Measurements from ENCODE around the gene TMPRSS3. TPM values are rescaled to one million over a fixed set of nuclear protein-coding genes. Genes with fewer than 3 reads are reported as not detected.

Gene TMPRSS3
- total RNA-seq, 1 experiment from 2014 or later: not detected

DNA sequence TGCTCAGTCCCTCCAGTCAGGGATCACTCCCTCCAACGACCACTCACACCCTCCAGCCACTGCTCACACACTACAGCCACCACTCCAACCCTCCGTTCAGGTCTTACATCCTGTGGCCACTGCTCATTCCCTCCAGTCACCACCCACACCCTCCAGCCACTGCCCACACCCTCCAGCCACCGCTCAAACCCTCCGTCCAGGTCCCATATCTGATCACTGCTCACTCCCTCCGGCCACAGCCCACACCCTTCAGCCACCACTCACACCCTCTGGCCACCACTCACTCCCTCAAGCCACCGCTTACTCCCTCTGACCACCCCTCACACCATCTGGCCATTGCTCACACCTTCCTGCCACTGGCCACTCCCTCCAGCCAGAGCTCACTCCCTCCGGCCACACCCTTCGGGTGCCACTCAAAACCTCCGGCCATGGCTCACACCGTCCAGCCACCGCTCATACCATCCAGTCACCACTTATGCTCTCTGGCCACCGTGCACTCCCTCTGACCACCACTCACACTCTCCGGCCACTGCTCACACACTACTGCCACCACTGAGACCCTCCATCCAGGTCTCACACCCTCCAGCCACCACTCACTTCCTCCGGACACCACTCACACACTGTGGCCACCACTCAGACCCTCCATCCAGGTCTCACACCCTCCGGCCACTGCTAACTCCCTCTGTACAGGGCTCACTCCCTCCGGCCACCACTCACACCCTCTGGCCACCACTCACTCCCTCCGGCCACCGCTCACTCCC is 24.8 kb downstream of the TMPRSS3 start:
- no peaks in the 10 kb centered on the region for H3K36me3 ChIP-seq (ENCODE audit: insufficient read depth, low read length, poor library complexity, severe bottlenecking)
- no TSS peak for BruUV-seq (replicated peaks)
- intact Hi-C loops (cut with micrococcal nuclease; ENCODE audit: unreplicated experiment): no loop called here
- no peak for TF ChIP-seq CTCF (conservative IDR thresholded peaks at IDR 0.05; ENCODE audit: low read depth, low read length)
- TF ChIP-seq EZH2 (IDR thresholded peaks at IDR 0.05; ENCODE audit: borderline replicate concordance, low read depth, low read length, poor library complexity, severe bottlenecking): no peak
- H3K4me3 ChIP-seq (ENCODE audit: low read depth, low read length, poor library complexity, severe bottlenecking): no peak overlapping the region
- no peaks in the 10 kb centered on the region for H3K9me3 ChIP-seq (ENCODE audit: low read depth, low read length, poor library complexity, severe bottlenecking)
- H3K4me1 ChIP-seq (ENCODE audit: insufficient read depth, low read length, poor library complexity, severe bottlenecking): peaks cover 3% of the 10 kb centered on the region
- no peaks in the 10 kb centered on the region for H3K27me3 ChIP-seq (replicated peaks; ENCODE audit: insufficient read depth, low read depth, low read length, poor library complexity)
- DNase-seq (ENCODE audit: low spot score): no peak
- POLR2A ChIA-PET (ENCODE audit: low non-redundant PET): no interaction called here
- CTCF ChIA-PET: interaction anchor here (0.7 kb wide), 1 partner anchor 135 kb away, joined by 7 read pairs; no protein-coding TSS in a partner anchor
- no peak overlapping the region for H3K27ac ChIP-seq (ENCODE audit: low read depth, low read length, poor library complexity, severe bottlenecking)

DNA sequence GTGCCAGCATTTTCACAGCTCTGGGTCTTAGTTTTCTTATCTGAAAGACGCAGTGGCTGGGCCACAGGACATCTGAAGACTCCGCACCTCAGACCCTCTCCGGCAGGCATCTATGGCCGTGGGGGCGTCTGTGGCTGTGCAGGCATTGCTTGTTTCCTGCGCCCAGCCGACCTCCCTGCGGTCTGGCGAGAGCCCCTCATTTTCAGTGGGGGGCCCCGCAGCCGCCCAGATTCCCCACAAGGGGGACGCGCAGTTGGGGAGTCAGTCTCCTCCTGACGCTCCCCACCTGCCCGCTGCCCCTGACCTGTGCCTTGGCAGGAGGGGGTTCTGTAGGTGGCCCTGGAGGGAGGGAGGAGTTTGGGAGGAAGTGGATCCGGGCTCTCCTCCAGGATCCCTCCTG is 26.0 kb downstream of the TMPRSS3 start:
- Histone ChIP-seq H3K4me3 (ENCODE audit: low read depth, low read length, poor library complexity, severe bottlenecking) (no peak overlapping the region), H3K4me1 (ENCODE audit: insufficient read depth, low read length, poor library complexity, severe bottlenecking) (peaks cover 3% of the 10 kb centered on the region), H3K27ac (ENCODE audit: low read depth, low read length, poor library complexity, severe bottlenecking) (no peak overlapping the region), H3K9me3 (ENCODE audit: low read depth, low read length, poor library complexity, severe bottlenecking) (no peaks in the 10 kb centered on the region), H3K36me3 (ENCODE audit: insufficient read depth, low read length, poor library complexity, severe bottlenecking) (no peaks in the 10 kb centered on the region), H3K27me3 (replicated peaks; ENCODE audit: insufficient read depth, low read depth, low read length, poor library complexity) (no peaks in the 10 kb centered on the region)
- DNase-seq (ENCODE audit: low spot score): no peak
- ChIA-PET POLR2A (ENCODE audit: low non-redundant PET) (no interaction called here), CTCF (no interaction called here)
- no TSS peak for BruUV-seq (replicated peaks)
- TF ChIP-seq CTCF (conservative IDR thresholded peaks at IDR 0.05; ENCODE audit: low read depth, low read length): no peak
- intact Hi-C loops (cut with micrococcal nuclease; ENCODE audit: unreplicated experiment): no loop called here

GRCh38 chr21:42367367-42368165 is 28.3 kb downstream of the TMPRSS3 start:
- Histone ChIP-seq H3K36me3 (ENCODE audit: insufficient read depth, low read length, poor library complexity, severe bottlenecking) (no peaks in the 10 kb centered on the region), H3K27ac (ENCODE audit: low read depth, low read length, poor library complexity, severe bottlenecking) (no peak overlapping the region), H3K27me3 (replicated peaks; ENCODE audit: insufficient read depth, low read depth, low read length, poor library complexity) (no peaks in the 10 kb centered on the region), H3K4me3 (ENCODE audit: low read depth, low read length, poor library complexity, severe bottlenecking) (no peak overlapping the region), H3K9me3 (ENCODE audit: low read depth, low read length, poor library complexity, severe bottlenecking) (no peaks in the 10 kb centered on the region), H3K4me1 (ENCODE audit: insufficient read depth, low read length, poor library complexity, severe bottlenecking) (peaks cover 3% of the 10 kb centered on the region)
- no TSS peak for BruUV-seq (replicated peaks)
- POLR2A ChIA-PET (ENCODE audit: low non-redundant PET): no interaction called here
- intact Hi-C loops (cut with micrococcal nuclease; ENCODE audit: unreplicated experiment): no loop called here
- CTCF ChIA-PET: no interaction called here
- DNase-seq (ENCODE audit: low spot score): no peak
- no peak for TF ChIP-seq CTCF (conservative IDR thresholded peaks at IDR 0.05; ENCODE audit: low read depth, low read length)
- no peak for TF ChIP-seq EZH2 (IDR thresholded peaks at IDR 0.05; ENCODE audit: borderline replicate concordance, low read depth, low read length, poor library complexity, severe bottlenecking)
